Stimulated activated CD8-positive, alpha-beta memory T cell treated with anti-CD3 and anti-CD28 coated beads, Interleukin-12 subunit alpha, Interleukin-12 subunit beta, amount 100 ng/mL, for 24 hours (primary cell): ENCODE measurements around the gene PRPF40A.
A peak's percentile ranks its signal among the peaks of the same experiment; 100 is the strongest.

Source experiments
- DNase-seq: peaks from one replicate; pipeline ENCODE4 v3.0.0-alpha.2; 2020; ENCODE audit errors: extremely low read depth

Gene PRPF40A

GRCh38 chr2:152718076-152718908 is 1.0 kb upstream of the PRPF40A start, which contains the start of gene ARL6IP6:
Gene ARL6IP6 (plus strand): TSS chr2:152718620. CDS start chr2:152718625, 5 bp downstream.
- peak; percentile 88 for DNase-seq

GRCh38 chr2:152716805-152717227 is 445 bp downstream of the PRPF40A start:
- no peak for DNase-seq

- DNase-seq: no peak
Measured at GRCh38 chr2:152715854-152716428, 1.3 kb downstream of the PRPF40A start.

GRCh38 chr2:152715112-152715511 is 2.1 kb downstream of the PRPF40A start:
- DNase-seq: no peak

GRCh38 chr2:152710713-152711112 is 6.5 kb downstream of the PRPF40A start:
- no peak for DNase-seq

- no peak for DNase-seq
Measured at GRCh38 chr2:152708742-152709141, 8.5 kb downstream of the PRPF40A start.

- no peak for DNase-seq
Measured at GRCh38 chr2:152706477-152707021, 10.7 kb downstream of the PRPF40A start.

- DNase-seq: no peak
Measured at GRCh38 chr2:152701198-152701597, 16.1 kb downstream of the PRPF40A start.

- no peak for DNase-seq
Measured at GRCh38 chr2:152696476-152696875, 20.8 kb downstream of the PRPF40A start.

GRCh38 chr2:152695763-152696162 is 21.5 kb downstream of the PRPF40A start:
- DNase-seq: no peak

GRCh38 chr2:152694161-152694661 is 23.1 kb downstream of the PRPF40A start:
- no peak for DNase-seq

- DNase-seq: no peak
Measured at GRCh38 chr2:152693033-152693432, 24.2 kb downstream of the PRPF40A start.

- no peak for DNase-seq
Measured at GRCh38 chr2:152686321-152686720, 30.9 kb downstream of the PRPF40A start.

- DNase-seq: no peak
Measured at GRCh38 chr2:152683400-152683799, 33.9 kb downstream of the PRPF40A start.

- DNase-seq: no peak
Measured at GRCh38 chr2:152682663-152683062, 34.6 kb downstream of the PRPF40A start.

- no peak for DNase-seq
Measured at GRCh38 chr2:152678808-152679207, 38.5 kb downstream of the PRPF40A start.

GRCh38 chr2:152676461-152676860 is 40.8 kb downstream of the PRPF40A start:
- no peak for DNase-seq

GRCh38 chr2:152674334-152674733 is 42.9 kb downstream of the PRPF40A start:
- DNase-seq: no peak

- no peak for DNase-seq
Measured at GRCh38 chr2:152664725-152665124, 52.5 kb downstream of the PRPF40A start.

- no peak for DNase-seq
Measured at GRCh38 chr2:152661076-152661475, 56.2 kb downstream of the PRPF40A start.

- DNase-seq: no peak
Measured at GRCh38 chr2:152658221-152658620, 59.0 kb downstream of the PRPF40A start.

GRCh38 chr2:152657043-152657442 is 60.2 kb downstream of the PRPF40A start:
- DNase-seq: no peak

GRCh38 chr2:152655880-152656279 is 61.4 kb downstream of the PRPF40A start:
- DNase-seq: no peak
